ENCODE results near the gene HTR3A. TPM values are rescaled to one million over a fixed set of nuclear protein-coding genes. Genes with fewer than 3 reads are reported as not detected.

The HTR3A gene
- total RNA-seq, 1 experiment from 2014 or later, result not detected

DNA sequence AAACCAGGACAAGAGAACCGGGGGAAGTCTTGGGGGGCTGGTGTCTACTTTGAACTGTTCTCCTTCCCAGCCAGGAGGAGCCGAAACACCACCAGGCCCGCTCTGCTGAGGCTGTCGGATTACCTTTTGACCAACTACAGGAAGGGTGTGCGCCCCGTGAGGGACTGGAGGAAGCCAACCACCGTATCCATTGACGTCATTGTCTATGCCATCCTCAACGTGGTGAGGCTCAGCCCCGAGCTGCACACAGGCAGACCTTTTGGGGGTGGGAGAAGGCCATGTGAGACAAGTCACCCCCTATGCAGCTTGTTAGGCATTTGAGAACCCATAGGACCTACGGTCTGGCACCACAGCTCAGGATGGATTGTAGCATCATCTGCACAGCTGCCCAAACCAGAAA is 2.8 kb downstream of the HTR3A start:
- H3K4me1 Mint-ChIP-seq (ENCODE audit: low read depth, unreplicated experiment), result peaks cover 8% of the 10 kb centered on the region
- BruUV-seq (replicated peaks), result no TSS peak
- H3K27ac Mint-ChIP-seq (ENCODE audit: unreplicated experiment), result no peak overlapping the region
- TF ChIP-seq, protein P1, sequence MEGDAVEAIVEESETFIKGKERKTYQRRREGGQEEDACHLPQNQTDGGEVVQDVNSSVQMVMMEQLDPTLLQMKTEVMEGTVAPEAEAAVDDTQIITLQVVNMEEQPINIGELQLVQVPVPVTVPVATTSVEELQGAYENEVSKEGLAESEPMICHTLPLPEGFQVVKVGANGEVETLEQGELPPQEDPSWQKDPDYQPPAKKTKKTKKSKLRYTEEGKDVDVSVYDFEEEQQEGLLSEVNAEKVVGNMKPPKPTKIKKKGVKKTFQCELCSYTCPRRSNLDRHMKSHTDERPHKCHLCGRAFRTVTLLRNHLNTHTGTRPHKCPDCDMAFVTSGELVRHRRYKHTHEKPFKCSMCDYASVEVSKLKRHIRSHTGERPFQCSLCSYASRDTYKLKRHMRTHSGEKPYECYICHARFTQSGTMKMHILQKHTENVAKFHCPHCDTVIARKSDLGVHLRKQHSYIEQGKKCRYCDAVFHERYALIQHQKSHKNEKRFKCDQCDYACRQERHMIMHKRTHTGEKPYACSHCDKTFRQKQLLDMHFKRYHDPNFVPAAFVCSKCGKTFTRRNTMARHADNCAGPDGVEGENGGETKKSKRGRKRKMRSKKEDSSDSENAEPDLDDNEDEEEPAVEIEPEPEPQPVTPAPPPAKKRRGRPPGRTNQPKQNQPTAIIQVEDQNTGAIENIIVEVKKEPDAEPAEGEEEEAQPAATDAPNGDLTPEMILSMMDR (IDR thresholded peaks at IDR 0.05; ENCODE audit: unreplicated experiment), result no peak
- peaks cover 8% of the 10 kb centered on the region for H3K36me3 Mint-ChIP-seq (ENCODE audit: insufficient read depth, unreplicated experiment)
- CTCF ChIA-PET, result no interaction called here
- intact Hi-C loops (cut with micrococcal nuclease; ENCODE audit: unreplicated experiment), result loop anchor here (10.0 kb wide), 1 partner anchor 83 kb away; no protein-coding TSS in a partner anchor
- peaks cover 55% of the 10 kb centered on the region for H3K27me3 Mint-ChIP-seq (ENCODE audit: unreplicated experiment)
- H3K4me3 Mint-ChIP-seq (ENCODE audit: low read depth, unreplicated experiment), result no peak overlapping the region
- DNase-seq, result no peak
- no peaks in the 10 kb centered on the region for H3K9me3 Mint-ChIP-seq (ENCODE audit: low read depth, unreplicated experiment)

DNA sequence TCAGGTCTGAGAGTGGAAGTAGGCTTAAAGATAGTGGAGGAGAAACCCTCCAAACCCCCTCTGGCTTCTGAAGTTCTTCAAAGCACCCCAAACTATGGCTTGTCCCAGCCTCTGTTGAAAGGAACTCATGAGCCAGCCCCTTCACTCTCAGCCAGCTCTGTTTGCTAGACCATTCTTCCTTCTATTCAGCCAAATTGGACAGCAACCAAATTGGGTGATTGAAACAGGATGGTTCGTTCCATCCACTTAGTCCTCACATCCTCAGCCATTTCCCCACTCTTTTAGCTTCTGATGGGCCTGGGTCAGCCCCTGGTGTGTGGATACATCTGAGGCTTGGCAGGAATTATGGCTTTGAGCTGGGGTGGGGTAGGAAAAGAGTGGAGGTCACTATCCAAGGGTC is 4.5 kb downstream of the HTR3A start:
- CTCF ChIA-PET, result no interaction called here
- Mint-ChIP-seq H3K4me3 (ENCODE audit: low read depth, unreplicated experiment) (no peak overlapping the region), H3K27me3 (ENCODE audit: unreplicated experiment) (peaks cover 72% of the 10 kb centered on the region), H3K27ac (ENCODE audit: unreplicated experiment) (no peak overlapping the region), H3K4me1 (ENCODE audit: low read depth, unreplicated experiment) (peaks cover 8% of the 10 kb centered on the region), H3K36me3 (ENCODE audit: insufficient read depth, unreplicated experiment) (peaks cover 8% of the 10 kb centered on the region), H3K9me3 (ENCODE audit: low read depth, unreplicated experiment) (no peaks in the 10 kb centered on the region)
- intact Hi-C loops (cut with micrococcal nuclease; ENCODE audit: unreplicated experiment), result loop anchor here (10.0 kb wide), 1 partner anchor 85 kb away; no protein-coding TSS in a partner anchor
- DNase-seq, result no peak
- TF ChIP-seq, protein P1 (IDR thresholded peaks at IDR 0.05; ENCODE audit: unreplicated experiment), result no peak
- BruUV-seq (replicated peaks), result no TSS peak

DNA sequence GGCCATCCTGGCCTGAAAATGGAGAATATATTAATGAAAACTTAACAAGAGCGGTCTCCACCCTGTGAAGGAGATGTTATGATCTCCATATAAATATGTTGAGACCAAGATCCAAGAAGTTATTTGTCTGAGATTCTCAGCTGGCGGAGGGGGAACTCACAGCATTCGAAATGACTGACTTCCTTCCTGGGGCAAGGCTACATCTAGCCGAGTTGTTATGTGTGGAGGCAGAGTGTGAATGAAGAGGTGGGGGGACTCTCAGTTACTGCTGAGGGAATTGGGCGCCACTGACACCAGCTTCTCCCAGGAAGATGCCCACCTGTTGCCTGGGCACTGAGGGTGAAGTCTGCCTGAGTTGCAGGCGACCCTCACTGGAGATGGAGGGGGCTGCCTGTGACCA is 5.9 kb downstream of the HTR3A start:
- Mint-ChIP-seq H3K4me1 (ENCODE audit: low read depth, unreplicated experiment) (no peaks in the 10 kb centered on the region), H3K9me3 (ENCODE audit: low read depth, unreplicated experiment) (no peaks in the 10 kb centered on the region), H3K4me3 (ENCODE audit: low read depth, unreplicated experiment) (no peak overlapping the region), H3K27me3 (ENCODE audit: unreplicated experiment) (peaks cover 77% of the 10 kb centered on the region), H3K36me3 (ENCODE audit: insufficient read depth, unreplicated experiment) (no peaks in the 10 kb centered on the region), H3K27ac (ENCODE audit: unreplicated experiment) (no peak overlapping the region)
- no TSS peak for BruUV-seq (replicated peaks)
- CTCF ChIA-PET, result no interaction called here
- intact Hi-C loops (cut with micrococcal nuclease; ENCODE audit: unreplicated experiment), result no loop called here
- TF ChIP-seq, protein P1 (IDR thresholded peaks at IDR 0.05; ENCODE audit: unreplicated experiment), result no peak
- no peak for DNase-seq

DNA sequence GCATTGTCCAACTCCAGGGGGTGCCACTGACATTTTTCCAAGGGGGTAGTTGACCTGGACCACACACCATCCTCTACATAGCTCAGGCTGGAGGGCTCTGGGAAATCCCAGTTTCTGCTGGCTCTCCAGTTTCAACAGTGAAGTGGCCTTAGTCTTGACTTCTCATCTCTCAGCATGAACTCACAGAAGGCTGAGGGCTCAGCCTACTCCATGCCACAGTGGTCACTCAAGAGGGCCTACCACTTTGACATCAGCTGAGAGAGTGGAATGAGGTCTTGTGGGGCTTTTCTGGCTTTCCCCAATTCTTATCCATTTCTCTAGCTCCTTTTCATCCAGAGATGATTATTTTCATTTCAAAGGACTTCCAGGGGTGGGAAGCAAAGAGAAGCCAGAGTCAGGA is 7.4 kb downstream of the HTR3A start:
- Mint-ChIP-seq H3K27ac (ENCODE audit: unreplicated experiment) (no peak overlapping the region), H3K4me3 (ENCODE audit: low read depth, unreplicated experiment) (no peak overlapping the region), H3K4me1 (ENCODE audit: low read depth, unreplicated experiment) (no peaks in the 10 kb centered on the region), H3K36me3 (ENCODE audit: insufficient read depth, unreplicated experiment) (no peaks in the 10 kb centered on the region), H3K9me3 (ENCODE audit: low read depth, unreplicated experiment) (no peaks in the 10 kb centered on the region), H3K27me3 (ENCODE audit: unreplicated experiment) (peaks cover 76% of the 10 kb centered on the region)
- TF ChIP-seq, protein P1 (IDR thresholded peaks at IDR 0.05; ENCODE audit: unreplicated experiment), result no peak
- CTCF ChIA-PET, result no interaction called here
- intact Hi-C loops (cut with micrococcal nuclease; ENCODE audit: unreplicated experiment), result no loop called here
- no peak for DNase-seq
- BruUV-seq (replicated peaks), result no TSS peak
